Loucy (cell line): Measurements from ENCODE around the gene OLFM1.

ENCODE experiments used
- CTCF ChIP-seq: fragments of 200-600 bp; sonication (generic); conservative IDR thresholded peaks from 2 replicates; pipeline ENCODE4 v1.5.1; 2014; ENCODE audit warnings: mild to moderate bottlenecking, antibody characterized with exemption, low read length
- EZH2phosphoT487 ChIP-seq: fragments of 200-600 bp; IDR thresholded peaks from 2 replicates; pipeline ENCODE4 v1.6.1; 2018; ENCODE audit warnings: antibody characterized with exemption, mild to moderate bottlenecking, moderate library complexity, borderline replicate concordance

DNA sequence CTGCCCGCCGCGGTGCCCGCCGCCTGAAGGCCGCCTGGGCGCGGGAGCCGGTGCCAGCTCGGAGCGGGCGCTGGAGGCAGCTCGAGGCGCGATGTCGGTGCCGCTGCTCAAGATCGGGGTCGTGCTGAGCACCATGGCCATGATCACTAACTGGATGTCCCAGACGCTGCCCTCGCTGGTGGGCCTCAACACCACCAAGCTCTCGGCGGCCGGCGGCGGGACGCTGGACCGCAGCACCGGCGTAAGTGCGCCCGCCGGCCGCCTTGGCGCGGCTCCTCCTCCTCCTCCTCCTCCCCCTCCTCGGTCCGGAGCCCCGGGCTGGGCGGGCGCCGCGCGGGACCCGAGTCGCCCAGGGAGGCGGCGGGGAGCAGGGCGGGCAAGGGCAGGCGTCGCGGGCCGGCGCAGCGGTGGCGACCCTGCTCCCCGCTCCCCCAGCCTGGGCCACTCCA is 455 bp downstream of the OLFM1 start:
- TF ChIP-seq CTCF (no peak), EZH2phosphoT487 (no peak)
